SW480 (cell line): Measurements from ENCODE around the gene ALG2.

Experiments
- DNase-seq: peaks from one replicate; pipeline ENCODE4 v3.0.0-alpha.2; 2016; ENCODE audit warnings: low spot score

ALG2 gene, protein sequence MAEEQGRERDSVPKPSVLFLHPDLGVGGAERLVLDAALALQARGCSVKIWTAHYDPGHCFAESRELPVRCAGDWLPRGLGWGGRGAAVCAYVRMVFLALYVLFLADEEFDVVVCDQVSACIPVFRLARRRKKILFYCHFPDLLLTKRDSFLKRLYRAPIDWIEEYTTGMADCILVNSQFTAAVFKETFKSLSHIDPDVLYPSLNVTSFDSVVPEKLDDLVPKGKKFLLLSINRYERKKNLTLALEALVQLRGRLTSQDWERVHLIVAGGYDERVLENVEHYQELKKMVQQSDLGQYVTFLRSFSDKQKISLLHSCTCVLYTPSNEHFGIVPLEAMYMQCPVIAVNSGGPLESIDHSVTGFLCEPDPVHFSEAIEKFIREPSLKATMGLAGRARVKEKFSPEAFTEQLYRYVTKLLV

DNA sequence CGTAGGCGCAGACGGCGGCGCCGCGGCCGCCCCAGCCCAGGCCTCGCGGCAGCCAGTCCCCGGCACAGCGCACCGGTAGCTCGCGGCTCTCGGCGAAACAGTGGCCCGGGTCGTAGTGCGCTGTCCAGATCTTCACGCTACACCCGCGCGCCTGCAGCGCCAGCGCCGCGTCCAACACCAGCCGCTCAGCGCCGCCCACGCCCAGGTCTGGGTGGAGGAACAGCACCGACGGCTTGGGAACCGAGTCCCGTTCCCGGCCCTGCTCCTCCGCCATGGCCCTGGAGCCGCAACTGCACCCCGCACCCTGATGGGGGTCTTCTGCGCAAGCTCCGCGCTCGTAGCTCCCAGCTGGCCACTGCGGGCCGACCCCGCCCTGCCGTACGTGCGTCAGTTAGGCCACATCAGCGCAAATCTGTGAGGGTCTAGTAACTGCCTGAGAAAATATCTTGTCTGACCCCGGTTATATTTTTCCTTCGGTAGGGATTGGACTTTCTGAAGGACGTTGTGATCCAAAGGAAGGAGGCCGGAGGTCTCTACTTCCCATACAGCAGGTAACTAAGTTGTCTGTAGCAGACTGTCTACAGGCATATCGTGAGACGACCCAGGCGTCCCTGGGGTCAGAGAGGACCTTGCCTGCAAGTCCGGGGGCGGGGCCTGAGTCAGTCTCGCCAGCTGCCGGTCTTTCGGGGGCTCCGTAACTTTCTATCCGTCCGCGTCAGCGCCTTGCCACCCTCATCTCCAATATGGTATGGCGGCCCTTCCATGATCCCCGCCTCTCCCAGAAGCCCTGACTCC, at the start of gene ALG2, which contains the start of gene SEC61B:
TSS of gene ALG2 (minus strand) at position 322 of the 795 bp plus-strand sequence. CDS start at position 274, 48 bp downstream.
TSS of gene SEC61B (plus strand) at position 662 of the 795 bp plus-strand sequence. CDS start at position 744, 82 bp downstream.
- DNase-seq = peak; percentile 95

DNA sequence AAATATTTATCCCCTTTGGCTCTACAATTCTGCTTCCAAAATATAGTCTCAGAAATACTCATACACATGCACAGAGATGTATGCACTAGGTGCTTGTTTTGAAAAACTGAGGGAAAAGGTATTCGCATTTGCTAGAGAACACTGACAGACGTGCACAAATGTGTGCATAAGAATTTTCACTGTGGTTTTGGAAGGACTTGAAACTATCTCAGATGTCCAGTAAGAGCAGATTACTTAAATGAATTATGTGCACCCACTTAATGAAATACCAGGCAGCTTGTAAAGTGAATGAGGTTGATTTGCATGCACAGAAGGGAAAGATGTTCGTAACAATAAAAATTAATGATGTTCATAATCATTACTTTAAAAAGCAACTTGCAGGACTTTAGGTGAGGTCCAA, 48.7 kb upstream of the ALG2 start:
- no peak for DNase-seq

DNA sequence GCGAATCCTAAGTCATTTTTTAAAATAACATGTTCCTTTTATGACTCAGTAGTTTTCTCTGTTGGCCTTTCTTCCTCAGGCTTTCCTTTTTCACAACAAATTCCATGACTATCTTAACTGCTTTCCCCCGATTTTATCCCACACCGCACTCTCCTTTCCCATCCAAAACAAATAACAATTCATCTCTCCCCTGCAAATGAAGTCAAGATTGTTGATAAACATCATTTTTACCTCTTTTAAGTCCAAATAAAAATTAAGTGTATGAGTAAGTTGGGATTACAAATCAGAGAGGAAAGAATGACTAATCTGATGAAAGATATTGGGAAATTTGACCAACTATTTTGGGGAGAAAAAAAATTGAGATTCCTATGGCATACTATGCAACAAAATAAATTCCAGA, 47.7 kb upstream of the ALG2 start:
- DNase-seq = no peak

DNA sequence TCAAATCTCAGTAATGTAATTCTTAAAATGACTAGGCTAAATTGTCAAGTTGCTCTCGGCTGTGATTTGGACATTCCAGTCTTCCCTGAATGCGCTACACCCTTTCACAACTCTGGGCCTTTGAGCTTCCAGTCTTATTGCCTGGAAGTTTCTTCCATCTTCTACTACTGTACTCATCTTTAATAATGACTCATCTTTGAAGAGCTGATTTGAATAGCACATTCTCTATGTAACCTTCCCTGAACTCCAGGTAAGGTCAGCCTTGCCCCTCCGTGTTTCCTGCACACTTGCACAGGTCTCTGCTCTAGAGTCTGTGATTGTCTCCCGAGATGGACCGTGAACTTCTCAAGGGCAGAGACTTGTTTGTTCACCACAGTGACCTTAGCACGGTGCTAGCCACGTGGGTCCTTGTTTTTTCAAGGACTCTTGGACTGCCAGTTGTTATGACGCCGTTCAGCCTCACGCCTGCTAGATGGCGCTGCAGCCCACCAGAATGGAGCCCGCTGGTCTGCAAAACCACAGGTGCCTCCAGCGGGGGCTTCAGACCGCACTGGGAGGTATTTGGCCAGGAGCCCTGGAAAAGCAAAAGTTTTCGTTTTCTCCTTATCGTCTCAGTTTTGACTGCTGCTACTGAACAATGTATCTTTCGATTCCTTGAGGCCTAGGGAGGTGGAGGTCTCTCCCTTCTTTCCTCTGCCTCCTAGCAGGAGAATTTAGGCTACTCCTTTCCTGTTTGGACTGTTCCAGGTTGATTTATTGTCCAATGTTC, 44.7 kb upstream of the ALG2 start:
- peak; percentile 58 for DNase-seq

DNA sequence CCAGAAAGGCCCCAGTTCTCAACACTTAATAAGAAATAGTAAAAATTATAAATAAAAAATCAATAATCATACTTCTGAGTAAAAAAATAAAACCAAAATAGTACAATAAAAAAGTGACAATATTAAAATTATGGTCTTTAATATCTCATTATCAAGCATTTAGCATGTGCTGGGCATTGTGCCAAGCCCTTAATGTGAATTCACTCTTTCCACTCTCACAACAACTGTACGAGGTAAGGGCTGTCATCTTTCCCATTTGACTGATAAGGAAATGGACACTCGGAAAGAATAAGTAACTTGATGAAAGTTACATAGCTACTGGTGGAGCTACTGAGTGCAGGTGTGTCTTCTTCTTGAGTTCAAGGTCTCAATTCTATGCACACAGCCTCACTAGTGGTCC, 43.9 kb upstream of the ALG2 start:
- no peak for DNase-seq

DNA sequence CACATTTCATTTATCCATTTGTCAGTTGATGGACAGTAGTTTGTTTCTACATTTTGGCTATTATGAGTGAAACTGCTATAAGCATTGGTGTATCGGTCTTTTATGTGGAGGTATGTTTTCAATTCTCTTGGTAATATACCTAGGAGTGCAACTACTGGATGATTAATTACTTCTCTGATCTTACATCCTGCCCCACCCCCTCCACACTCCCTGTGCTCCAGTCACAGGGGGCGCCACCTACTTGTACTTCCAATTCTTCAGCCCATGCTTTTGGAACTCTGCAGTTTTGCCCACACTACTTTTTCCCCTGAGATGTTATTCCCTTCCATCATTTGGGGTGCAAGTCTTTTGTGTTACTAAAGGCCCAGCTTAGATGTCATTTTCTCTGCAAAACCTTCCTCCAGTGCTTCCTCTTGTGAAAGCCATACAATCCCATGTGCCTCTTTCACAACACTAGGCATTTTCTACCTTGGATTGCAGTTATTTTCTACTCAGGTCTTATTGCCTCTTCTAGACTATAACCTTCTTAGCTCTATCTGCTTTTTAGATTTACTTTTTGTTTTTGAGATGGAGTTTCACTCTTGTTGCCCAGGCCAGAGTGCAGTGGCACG, 42.4 kb upstream of the ALG2 start:
- peak; percentile 25 for DNase-seq

DNA sequence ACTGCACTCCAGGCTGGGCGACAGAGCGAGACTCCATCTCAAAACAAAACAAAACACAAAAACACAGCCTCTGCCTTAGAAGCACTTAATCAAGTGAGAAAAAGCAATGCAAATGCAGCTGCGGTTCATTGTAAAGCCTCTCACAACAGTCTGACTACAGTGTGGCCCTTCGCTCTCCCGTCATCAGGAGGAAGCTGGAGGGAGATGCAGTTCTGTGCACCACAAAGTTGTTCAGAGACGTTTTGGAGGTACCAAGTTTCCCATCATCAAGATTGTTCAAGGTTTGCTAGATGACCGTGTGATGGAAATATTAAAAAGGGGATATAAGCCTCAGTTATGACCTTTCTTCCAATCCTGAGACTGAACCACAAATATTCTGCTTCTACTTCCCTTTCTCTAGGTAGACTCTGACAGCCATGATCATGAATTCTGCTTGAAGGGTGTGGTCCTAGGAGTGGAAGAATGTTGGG, 41.2 kb upstream of the ALG2 start:
- no peak for DNase-seq

DNA sequence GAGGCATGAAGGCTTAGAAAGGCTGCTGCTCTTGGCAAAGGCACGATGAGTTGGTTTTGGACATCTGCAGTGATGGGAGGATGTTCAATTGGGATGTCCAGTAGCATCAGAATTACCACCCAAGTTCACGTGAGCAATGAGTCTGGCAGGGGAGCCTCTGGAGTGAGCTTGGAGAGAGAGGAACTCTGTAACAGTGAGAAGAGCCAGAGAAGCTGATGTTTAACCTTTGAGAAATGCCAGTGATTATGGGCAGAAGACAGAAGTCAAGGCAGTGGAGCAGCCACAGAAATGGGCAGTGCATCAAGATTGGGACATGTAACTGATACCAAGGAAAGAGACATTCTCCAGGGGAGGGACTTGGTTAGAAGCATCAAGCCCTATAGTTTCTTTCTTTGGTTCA, 40.2 kb upstream of the ALG2 start:
- no peak for DNase-seq

DNA sequence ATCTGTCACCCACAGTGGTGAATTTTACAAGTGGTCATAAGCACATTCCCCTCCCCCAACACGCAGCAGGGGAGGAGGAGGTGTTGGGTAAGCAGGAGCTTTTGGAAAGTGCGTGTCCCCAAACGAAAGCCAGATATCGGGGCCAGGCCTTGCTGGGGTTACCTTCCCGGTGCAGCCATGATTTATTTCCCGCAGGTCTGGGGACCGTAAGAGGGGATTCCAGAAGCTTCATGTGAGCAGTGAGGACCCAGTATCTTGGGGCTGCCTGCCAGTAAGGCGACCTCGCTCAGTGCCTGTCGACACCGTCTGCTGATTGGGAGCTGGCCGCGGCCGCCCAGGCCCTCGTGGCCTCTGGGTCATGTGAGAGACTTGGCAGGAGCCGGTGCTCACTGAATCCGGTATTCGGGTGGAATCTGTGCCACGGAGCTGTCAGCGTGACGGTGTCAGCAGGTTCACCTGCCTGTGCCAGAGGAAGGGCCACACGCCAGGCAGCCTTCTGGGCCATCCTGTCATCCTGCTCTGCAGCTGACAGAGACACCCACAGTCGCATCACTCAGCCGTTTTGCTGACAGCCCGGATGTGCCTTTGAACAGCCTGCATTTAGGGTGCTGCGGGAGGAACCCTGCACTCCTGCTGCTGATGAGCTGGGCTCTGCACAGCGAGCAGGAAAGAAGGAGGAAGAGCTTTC, 37.6 kb upstream of the ALG2 start:
- DNase-seq = peak; percentile 7

DNA sequence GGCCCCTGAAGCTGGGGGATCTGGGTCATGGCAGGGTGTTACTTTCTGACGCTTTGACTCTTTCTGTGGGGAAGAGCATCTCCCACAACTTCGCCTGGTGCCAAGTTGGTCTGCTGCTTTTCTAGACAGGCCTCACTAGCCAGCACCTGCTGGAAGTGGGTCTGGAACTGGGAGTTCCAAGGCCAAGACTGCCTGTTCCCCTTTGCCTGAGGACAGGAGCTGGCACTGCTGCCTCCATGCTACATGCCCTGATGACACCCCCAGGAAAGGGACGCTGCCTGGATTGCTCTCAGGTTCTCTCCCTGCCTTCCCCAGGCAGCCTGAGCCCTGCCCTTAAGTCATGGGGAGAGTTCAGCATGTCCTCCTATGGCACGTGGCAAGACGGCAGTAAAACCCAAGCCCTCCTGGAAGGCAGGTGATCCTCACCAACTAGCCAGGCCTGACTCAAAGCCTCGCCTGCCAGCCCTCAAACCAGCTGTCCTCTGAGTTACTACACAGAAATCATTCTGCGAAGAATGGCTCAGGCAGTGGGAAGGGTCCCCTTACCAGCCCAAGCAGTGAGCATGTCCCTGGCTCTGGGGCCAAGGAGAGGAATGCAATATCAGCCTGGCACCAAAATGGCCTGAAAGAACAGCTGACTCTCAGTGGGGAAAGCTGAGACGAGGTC, 36.1 kb upstream of the ALG2 start:
- no peak for DNase-seq

DNA sequence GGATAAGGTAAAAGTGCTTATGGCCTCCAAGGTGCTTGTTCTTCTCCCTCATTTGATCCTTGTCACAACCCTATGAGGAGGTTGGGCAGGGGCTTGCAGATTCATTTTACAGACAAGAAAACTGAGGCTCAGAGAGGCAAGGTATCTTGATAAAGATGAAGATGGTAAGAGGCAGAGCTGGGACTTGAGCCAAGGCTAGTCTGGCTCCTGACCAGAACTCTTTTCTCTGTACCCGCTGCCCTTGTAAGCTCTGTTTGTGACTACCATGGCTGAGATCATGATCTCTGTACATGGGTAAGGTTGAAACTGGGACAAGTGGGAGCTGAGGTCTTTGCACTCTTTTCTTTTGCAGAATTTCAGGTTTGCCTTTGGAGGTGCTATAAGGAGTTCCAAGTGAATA, 33.9 kb upstream of the ALG2 start:
- DNase-seq = no peak

DNA sequence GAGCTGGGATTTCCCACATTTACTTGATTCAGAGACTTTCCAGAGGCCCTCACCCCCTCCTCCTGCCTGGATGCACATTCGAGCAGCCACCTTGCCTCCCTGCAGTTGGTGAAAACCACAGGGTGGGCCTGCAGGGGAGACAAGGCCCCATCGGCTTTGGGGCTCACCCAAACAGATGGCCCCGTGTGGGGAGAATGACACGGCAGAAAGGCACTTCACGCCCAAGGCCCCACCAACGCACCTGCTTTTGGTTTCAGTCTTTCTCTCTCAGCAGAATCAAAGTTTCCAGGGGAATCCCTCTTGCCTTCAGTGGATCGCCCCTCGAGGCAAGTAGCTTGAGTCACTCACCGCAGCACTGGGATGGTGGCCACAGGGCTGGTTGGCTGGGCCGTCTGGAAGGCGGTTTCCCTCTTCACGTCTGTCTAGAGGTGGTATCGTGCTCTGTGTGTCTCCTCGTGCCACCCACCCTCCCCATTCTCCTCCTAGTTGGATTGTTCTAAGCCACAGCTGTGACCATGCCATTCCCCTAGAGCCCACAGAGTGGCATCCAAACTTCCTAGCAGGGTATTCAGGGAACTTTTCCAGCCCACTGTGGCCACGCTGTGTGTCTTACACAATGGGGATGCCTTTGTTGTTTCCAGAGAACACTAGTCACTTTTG, 32.2 kb upstream of the ALG2 start:
- no peak for DNase-seq

DNA sequence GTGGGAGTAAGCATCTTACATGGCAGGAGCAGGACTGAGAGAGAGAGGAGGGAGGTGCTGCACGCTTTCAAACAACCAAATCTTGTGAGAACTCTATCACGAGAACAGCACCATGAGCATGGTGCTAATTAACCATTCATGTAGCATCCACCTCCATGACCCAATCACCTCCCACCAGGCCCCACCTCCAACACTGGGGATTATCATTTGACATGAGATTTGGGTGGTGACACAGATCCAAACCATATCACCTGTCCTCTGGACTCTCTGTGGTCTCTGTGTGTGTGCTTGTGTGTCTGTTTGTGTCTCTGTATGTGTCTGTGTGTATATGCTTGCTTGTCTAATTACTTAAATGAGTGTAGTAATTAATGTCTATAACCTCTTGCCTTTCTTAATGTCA, 31.4 kb upstream of the ALG2 start:
- DNase-seq = no peak

DNA sequence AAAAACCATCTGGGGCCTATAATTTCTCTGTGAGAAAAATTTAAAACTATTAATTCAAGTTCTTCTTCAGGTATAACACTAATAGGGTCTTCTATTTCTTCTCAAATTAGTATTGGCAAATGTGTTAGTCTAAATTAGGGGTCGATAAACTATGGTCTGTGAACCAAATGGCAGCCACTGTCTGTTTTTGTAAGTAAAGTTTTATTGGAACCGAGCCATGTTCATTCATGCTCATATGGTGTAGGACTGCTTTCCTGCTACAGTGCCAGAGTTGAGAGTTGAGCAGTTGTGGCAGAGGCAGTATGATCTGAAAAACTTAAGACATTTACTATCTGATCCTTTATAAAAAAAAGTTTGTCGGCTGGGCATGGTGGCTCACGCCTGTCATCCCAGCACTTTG, 29.4 kb upstream of the ALG2 start:
- DNase-seq = no peak

DNA sequence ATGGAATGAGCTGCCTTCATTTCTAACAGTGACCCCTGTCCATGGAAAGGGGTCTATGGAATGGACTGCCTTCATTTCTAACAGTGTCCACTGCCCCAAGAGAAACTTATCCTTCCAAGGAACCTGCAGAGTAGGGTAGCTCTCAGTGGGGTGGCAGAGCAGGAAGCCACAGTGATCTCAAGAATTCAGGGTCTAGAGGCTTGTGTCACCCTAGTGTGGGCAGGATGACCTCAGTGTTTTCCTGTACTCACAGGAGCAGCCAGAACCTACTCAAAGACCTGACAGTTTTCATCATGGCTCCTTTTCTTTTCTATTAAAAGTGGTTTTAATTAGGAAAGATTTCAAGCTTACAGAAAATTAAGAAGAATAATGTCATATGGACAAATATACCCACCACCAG, 27.9 kb upstream of the ALG2 start:
- DNase-seq = no peak

DNA sequence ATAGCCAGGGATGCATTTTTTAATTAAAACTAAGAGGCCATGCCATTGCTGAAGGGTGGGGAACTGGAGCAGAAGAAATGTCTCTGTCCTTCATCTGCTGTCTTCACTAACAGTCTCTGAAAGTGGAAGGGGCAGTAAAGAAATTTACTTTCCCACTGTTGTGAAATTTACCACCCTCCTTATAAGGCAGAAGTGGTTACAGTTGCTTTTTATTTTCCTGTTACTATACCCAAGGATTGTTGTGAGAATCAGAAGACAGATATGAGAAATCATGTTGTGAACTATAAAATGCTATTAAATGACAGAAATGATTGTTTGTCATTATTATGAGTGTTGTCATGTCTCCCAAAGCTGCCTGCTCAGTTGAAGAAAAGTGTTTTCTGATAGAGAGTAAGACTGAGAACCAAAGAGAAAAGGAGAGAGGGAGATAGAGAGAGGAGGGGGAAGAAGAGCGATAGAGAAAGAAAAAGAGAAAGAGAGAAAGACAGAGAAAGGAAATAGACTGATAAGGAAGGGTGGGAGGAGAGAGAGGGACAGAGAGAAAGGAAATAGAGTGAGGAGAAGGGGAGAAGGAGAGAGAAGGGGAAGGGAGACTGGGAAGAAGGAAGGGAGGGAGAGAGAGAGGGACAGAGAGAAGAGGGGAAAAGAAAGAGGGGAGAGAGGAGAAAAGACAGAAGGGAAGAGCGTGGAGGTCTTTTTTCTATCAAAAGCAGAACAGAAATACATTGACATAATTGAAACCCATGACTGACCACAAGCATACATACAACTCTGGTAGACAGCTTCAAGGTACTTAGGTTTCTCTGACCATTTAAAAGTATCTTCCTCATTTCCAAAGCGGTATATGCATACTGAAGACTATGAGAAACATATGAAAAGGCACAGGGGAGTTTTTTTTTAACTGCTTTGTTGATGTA, 22.9 kb upstream of the ALG2 start:
- no peak for DNase-seq

DNA sequence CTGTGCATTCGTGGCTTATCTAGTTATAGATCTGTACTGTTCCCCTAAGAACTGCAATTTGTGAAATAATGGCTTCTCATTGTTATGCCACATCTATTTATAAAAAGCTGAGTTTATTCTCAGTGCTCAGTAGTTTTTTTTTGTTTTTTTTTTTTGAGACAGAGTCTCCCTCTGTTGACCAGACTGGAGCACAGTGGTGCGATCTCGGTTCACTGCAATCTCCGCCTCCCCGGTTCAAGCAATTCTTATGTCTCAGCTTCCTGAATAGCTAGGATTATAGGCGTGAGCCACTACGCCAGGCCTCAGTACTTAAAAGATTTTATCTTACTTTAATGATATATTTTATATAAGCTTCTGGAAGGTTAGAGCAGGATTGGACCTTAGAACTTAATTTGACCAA, 19.4 kb upstream of the ALG2 start:
- no peak for DNase-seq

DNA sequence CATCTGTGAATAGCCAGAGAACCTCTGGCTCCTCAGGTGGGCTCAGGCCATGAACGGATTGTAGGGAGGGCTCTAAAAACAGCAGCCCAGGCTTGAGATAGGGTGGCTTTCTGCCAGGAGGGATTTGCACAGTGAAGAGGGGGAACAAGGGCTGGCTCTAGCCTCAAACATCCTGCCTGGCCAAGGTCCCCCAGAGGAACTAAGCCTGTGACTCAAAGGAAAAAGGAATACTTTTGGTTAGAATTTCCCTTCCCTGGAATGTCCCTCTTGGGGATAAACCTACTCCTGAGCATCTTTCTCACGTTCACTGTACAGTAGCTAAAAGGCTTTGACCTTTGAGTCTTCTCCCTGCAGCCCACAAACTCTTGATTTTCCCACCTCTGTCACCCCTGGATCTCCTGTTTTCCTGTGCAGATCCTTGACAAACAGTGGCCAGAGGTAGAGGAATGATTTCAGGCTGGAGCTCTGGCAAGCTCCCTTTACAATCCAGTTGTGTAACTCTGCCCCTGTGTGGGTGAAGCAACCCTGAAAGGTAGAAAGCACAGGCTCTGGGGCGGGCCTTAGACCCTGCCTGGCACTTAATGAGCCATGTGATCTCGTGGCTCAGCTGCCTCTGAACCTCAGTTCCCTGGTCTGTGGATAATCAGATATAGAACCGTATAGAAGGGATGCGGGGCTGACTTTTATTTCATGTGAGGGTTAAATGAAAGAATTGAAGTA, 17.8 kb upstream of the ALG2 start:
- DNase-seq = no peak
